AG08395 (cell line): ENCODE measurements around the gene CMPK1.
A peak's percentile ranks its signal among the peaks of the same experiment; 100 is the strongest.
"Not testable (repeated sequence)": the region's sequence is repeated elsewhere in the genome, so short reads cannot be mapped to it uniquely, and the experiment has no call there.

Experiments
- DNase-seq: peaks from one replicate; pipeline ENCODE4 v3.0.0; 2012; ENCODE audit warnings: mixed read lengths, low spot score

The CMPK1 gene

DNA sequence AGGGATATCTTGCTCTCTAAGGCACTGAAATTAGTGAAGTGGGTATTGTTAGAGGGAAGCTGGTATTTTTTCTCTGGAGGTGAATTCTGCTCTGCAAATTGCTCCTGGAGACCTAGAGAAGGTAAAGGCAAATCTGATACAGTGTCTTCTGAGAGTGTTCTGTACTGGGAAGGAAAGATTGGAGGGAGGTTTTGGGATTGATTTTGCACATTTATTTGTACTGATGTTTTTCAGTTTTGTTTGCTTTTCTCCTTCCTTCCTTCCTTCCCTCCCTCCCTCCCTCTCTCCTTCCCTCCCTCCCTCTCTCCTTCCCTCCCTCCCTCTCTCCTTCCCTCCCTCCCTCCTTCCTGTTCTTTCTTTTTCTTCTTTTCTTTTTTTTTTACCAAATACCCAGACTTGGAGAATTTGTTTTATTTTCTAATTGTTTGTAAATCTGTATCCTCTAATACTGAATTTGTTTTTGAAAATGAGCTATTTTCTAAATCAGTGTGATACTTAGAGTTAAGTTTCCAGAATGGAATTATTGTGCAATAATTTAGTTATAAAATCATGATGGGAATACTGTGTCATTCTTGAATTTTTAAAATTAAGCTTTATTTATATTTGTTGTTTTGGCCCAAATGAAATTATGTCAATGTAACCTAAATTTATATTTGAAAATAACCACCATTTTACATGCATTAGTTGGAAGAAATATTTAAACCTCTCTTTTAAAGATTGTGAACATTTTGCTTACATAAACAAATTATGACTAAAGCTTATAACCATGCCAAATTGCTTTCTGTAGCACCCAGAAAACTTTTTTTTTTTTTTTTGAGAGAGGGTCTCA is 4.9 kb downstream of the CMPK1 start:
- no peak for DNase-seq

DNA sequence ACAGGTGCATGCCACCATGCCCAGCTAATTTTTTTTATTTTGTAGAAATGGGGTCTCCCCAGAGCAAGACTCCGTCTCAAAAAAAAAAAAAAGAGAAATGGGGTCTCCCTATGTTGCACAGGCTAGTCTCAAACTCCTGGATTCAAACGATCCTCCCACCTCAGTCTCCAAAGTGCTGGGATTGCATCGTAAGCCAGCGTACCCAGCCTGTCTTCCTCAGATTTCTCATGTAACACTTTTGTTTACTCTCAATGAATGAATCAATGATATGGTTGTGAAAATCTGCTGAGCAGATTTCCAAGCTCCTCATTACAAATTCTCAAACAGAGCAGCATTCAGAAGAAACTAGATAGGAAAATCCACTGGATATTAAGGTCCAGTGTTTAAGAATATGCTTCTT is 6.6 kb downstream of the CMPK1 start:
- no peak for DNase-seq

DNA sequence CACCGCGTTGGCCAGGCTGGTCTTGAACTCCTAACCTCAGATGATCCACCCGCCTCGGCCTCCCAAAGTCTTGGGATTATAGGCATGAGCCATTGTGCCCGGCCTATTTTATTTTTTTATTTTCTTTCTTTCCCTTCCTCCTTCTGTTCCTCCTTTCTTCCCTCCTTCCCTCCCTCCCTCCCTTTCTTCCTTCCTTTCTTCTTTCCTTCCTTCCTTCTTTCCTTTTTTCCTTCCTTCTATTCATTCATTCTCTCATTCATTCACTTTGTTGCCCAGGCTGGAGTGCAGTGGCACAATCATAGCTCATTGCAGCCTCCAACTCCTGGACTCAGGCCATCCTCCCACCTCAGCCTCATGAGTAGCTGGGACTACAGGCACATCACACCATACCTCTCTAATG is 13.4 kb downstream of the CMPK1 start:
- DNase-seq: not testable (repeated sequence)

DNA sequence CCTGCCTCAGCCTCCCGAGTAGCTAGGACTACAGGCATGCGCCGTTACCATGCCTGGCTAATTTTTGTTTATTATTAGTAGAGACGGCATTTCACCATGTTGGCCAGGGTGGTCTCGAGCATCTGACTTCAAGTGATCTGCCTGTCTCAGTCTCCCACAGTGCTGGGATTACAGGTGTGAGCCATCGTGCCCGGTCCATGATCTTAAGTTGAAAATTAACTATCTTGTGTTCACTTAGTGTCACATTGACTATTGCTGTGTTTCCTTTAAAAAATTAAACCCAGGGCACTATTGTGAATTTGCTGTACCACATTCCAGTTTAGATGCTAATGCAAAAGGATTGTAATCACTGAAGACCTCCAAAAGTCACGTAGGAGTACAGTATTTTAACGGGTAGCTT is 14.1 kb downstream of the CMPK1 start:
- no peak for DNase-seq

DNA sequence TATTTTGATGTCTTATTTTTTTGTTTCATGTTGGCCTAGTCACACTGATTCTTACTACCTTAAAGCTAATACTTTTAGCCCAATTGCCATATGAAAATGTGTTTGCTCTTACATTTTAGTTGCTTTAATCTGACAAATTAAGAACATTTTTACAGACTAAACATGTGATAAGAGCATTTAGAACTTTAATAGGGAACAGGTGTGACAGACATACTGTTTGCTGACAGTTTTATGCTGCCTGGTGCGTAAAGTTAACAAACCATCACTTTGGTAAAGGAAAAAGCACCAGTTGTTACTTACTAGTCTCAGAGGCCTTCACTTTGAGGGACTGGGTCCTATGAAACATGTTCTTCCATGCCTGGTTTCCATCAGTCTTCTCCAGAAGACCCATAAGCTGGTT is 14.7 kb downstream of the CMPK1 start:
- no peak for DNase-seq

DNA sequence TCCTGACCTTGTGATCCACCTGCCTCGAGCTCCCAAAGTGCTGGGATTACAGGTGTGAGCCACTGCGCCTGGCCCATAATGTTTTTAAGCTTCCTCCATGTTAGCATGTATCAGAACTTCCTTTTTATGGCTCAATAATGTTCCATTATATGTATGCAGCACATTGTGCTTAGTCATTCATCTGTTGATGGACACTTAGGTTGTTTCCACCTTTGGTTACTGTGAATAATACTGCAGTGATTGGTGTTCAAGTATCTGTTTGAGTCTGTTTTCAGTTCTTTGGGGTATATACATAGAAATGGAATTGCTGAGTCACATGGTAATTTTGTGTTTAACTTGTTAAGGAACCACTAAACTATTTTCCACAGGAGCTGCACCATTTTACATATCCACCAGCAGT is 17.7 kb downstream of the CMPK1 start:
- no peak for DNase-seq

DNA sequence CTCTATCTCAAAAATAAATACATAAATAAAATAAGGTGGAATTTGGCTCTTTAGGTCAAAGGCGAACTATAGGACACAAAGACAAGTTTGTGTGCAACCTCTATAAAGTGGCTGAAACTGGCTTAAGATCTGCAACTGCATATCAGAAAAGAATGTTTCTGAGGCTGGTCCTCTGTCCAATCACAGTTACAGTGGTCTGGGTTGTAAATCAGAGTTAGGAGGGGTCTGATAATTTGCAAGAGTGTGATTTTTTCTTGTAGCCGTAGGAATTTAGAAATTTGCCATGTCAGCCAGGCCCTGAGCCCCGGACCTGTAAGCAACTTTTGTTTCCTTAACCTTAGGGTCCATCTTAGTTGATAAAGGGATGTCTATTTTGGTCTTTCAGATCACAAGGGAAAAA is 27.8 kb downstream of the CMPK1 start:
- DNase-seq: no peak

DNA sequence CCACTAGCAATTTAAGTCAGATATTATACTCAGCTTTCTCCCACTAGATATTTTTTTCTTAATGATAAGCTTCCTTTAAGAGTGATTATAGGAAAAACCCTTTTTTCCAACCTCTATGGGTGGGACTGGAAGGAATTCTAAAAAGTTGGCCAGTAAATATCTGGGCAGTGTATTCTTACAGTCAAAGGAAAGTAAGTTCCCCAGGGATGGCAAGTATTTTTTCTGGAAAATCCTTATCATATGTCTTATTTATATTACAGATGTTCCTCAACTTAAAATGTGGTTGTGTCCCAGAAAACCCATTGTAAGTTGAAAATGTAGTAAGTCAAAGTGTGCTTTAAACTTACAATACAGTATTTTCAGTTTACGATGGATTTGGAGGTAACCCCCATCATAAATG is 29.2 kb downstream of the CMPK1 start:
- no peak for DNase-seq

DNA sequence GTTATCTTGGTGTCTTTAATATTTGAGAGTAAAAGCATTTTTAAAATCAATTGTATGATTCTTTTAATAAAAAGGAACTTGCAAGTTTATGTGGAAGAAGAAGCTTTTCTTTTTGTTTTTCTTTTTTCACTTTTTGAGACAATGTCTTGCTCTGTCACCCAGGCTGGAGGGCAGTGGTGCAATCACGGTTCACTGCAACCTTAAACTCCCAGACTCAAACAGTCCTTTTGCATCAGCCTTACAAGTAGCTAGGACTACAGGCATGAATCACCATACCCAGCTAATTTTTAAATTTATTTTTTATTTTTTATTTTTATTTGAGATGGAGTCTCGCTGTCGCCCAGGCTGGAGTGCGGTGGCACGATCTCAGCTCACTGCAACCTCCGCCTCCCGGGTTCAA is 34.1 kb downstream of the CMPK1 start:
- no peak for DNase-seq

DNA sequence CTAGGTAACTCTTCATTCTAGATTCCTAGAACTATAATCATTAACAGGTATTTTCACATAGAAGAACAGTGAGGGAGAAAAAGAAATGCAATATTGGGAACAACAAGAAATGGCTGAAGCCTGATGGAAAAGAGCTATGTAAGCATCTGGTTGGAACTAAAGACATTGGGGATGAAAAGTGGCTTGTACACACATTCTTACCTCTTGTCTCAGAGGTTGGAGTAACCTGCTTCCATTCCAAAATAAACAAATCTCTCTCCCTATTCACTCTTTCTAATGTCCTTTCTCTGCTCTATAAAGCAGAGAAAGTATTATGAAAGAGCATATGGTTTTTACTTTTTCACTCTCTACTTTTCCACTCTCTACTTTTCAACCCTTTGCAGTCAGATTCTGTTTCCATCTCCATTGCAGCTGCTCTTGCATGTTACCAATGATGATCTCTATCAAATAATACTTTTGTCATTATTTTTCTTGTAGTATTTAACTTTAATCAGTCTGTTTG is 37.5 kb downstream of the CMPK1 start:
- DNase-seq: no peak

DNA sequence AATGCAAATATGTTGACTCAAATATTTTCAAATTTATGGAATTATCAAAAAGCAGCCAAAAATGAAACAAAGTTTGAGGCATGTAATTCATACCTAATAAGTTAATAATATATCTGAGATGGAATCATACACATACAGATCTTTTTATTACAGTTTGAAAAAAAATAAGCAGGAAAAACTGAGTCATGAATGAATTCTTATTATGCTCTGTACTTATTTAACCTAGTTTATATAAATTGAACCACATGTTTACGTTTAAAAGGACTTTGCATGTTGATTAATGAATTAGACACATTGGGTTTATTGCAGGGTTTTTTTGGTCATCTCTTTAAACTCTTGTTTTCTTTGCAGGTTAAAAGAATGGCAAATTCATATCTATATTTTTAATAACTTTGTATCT is 40.9 kb downstream of the CMPK1 start:
- DNase-seq: no peak

DNA sequence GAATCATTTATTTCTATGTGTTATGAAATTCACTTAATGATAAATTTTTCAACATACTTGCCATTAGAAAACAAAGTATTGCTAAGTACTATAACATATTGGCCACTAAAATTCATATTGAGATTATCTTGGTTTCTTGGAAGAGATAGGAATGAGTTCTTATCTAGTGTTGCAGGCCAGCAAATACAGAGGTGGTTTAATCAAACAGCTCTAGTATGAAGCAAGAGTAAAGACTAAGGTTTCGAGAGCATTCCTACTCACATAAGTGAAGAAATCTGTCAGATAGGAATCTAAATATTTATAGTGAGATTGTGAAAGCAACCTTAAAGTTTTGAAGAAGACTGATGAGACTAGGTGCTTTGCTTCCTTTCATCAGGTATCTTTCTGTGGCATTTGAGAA is 44.6 kb downstream of the CMPK1 start:
- DNase-seq: no peak

DNA sequence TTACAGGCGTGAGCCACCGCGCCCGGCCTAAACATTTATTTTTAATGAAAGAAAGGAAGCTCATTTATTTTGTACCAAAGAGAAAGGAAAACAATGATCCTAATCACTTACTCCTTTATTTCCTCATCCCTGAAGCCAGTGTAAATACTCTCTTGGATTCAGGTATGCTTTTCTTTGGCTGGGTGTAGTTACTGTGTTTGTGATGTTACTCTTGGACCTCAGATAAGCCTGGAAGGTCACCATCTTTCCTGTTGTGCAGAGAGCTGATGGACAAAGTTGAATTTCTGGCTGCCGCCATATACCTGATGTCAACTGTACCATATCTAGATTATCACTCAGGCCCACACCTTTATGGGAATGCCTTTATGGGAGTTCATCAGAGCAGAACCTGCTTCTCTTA is 47.1 kb downstream of the CMPK1 start:
- no peak for DNase-seq

DNA sequence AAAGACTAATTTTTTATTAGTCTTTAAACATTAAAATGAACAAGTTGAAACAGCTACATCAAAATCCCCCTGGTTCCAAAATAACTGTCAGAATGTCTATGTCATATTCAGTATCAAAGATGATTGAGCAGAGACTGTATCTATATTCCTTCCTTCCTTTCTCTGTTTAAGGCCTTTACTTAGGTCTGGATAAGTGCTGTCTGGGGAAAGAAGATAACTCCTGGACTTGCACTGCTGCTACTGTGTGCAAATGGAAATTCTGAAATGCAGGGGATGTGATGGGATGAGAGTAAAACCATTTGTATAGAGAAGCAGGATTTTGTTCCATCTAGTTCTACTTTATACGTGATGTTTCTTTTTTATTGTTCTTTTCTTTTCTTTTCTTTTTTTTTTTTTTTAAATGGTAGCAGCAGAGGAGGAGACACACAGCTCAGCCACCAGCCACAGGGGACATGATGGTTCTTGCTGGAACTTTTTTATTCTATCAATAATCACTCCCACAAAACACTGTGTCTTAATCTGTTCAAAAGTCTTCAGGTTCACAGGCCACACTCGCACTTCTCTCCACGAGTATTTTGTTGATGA is 48.9 kb downstream of the CMPK1 start:
- no peak for DNase-seq

DNA sequence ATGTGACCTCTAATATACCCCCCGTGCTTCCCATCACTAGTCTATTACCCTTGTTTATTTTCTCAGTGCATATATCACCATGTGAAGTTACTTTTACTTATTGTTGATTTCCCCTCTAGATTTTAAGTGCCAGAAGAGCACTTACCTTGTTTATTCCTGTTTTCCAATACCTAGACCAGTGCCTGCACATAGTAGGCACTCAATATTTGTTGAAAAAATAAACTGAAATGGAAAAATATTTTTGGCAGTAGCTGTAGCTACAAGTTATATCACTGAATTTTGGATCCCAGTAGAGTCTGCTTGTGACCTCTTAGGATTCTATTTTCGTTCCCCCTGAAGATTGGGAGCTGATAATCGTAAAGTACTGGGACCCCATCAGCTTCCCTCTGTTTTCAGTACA is 50.5 kb downstream of the CMPK1 start:
- no peak for DNase-seq

DNA sequence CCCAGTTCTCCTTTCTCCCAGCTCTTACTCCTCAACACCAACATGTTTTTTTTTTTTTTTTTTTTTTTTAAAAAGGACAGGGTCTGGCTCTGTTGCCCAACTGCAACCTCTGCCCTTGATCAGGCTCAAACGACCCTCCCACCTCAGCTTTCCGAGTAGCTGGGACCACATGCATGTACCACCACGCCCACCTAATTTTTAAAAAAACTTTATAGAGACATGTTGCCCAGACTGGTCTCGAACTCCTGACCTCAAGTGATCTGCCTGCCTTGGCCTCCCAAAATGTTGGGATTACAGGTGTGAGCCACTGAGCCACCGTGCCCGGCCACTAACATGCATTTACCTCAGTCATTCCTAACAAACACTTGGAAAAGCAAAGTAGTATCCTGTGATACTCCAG is 51.4 kb downstream of the CMPK1 start:
- no peak for DNase-seq

DNA sequence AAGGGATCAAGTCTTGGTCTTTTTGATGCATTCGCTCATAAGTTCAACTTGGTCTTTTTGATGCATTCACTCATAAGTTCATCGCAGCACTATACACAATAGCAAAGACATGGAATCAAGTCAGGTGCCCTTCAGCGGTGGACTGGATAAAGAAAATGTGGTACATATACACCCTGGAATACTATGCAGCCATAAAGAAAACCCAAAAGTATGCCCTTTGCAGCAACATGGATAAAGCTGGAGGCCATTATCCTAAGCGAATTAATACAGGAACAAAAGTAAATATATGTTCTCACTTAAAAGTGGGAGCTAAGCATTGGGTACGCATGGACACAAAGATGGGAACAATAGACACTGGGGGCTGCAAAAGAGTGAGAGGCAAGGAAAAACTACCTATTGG is 52.7 kb downstream of the CMPK1 start:
- DNase-seq: no peak

DNA sequence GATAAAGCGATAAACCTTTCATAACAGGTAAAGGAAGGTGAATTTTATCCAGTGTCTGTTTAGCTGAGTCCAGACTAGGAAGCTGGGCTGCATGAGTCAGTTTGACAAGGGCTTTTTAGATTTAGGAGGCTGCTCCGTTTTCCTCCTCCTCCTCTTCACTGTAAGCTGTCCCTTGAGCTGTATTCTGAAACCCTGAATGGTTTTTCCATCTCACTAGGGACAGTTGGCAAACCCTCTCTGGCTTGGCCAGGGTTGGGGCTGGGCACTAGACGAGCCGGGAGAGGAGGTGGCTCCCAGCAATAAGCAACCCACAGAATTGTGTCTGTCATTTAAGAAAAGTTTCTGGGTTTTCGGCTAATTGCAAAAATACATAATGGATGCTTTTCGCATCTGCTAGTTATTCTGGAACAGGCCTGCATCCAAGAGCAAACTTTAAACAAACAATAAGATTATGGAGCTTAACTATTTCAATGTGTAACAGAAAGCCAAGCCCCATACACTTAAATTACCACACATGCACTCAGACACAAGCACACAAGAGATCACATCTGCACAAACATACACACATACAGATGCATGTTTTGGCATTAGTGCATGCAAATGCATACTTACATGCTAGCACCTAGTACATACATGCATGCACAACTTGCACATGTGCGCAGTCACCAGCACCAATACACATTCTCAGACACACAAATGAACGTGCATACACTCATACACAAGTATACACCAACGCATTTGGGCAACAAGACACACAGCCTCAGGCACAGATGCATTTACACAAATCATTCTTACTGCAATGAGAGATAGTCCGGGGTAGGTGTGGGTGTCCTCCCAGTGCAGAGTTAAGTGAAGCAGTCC is 54.7 kb downstream of the CMPK1 start:
- peak; percentile 17 for DNase-seq

DNA sequence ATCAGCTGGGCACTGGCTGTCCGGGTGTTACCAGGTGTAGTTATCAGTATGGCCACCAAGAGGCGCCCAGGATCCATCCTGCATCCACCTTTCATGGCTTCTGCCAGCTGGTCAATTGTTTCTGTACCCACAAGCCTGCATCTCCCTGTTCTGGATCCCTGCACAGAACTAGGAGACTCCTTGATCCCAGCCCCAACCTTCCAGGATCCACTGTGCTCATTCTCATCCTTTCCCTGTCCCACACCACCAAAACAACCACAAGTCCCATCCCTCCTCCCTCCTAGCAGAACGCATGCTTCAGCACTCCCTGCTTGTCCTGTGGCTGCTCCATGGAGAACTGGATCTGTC is 55.3 kb downstream of the CMPK1 start:
- peak; percentile 88 for DNase-seq

DNA sequence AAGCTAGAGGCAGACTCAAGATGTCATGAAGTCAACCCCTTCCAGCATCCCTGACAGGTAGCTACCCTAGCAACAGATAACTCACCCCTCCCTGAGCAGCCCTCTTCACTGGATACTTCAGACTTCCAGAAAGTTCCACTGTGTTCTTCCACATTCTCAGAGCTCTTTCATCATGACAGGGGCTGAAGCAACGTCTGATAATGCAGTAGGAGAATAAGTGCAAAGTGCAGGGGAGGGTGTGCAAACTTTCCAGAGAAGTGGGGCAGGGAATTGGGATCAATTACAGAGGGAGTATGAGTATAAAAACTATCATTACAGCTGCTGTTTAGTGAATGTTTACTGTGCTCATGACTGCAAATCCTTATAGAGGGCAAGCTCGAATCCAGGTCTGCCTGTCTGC is 56.1 kb downstream of the CMPK1 start:
- no peak for DNase-seq

DNA sequence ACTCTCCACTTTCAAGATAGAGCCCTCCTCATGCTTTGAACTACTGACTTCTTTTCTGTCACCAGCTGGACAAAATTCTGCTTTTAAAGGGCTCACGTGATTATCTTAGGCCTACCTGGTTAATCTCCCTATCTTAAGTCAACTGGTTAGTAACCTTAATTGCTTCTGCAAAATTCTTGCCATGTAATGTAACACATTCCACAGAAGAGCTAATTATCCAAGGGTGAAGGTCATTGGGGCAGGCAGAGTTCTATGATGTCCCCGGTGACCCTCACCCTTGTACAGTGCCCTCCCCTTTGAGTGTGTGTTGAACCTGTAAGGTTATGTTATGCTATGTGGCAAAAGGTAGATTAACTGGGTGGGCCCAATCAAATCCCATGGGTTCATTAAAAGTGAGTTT is 57.3 kb downstream of the CMPK1 start:
- DNase-seq: no peak

DNA sequence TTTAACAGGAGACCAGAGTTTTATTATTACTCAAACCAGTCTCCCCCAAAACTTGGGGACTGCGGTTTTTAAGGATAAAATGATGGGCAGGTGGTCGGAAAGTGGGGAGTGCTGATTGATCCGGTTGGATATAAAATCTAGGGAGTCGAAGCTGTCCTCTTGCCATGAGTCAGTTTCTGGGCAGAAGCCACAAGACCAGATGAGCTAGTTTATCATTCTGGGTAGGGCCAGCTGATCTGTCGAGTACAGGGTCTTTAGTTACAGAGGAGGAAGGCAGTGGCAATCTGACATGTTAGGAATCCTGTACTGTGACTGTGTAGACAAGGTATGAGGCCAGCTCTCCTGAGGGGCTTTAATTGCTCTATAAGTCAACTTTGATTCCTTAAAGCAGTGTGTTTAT is 59.6 kb downstream of the CMPK1 start:
- DNase-seq: no peak

DNA sequence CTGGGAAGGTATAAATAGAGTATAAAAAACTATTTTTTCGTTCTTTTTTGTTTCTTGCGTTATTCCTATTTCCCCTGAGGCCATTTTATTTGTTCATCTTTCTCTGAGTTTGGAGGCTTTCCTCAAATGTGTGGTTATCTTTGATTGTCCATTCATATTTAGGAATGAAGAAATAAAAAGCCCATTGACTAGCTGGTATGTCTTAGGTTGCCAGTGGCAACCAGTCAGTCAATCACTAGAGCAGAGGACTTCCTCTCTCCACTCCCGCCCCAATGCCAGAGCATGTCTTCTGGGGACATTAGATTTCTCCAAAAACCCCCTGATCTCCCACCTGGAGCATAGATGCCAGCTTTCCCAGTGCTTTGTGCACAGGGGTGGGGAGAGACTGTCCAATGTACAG is 61.8 kb downstream of the CMPK1 start:
- no peak for DNase-seq
